NOMO-1 treated with DMSO at 0.1 percent for 48 hours (cell line): ENCODE data around the gene HELZ2.

Source experiments
- DNase-seq: peaks from one replicate; lab custom pipeline; 2025; ENCODE audit not compliant: unreplicated experiment; lab: John Stamatoyannopoulos, UW

The HELZ2 gene

GRCh38 chr20:63597651-63598478, 23.8 kb upstream of the HELZ2 start:
- DNase-seq: no peak

GRCh38 chr20:63596423-63596822, 22.4 kb upstream of the HELZ2 start:
- no peak for DNase-seq

DNA sequence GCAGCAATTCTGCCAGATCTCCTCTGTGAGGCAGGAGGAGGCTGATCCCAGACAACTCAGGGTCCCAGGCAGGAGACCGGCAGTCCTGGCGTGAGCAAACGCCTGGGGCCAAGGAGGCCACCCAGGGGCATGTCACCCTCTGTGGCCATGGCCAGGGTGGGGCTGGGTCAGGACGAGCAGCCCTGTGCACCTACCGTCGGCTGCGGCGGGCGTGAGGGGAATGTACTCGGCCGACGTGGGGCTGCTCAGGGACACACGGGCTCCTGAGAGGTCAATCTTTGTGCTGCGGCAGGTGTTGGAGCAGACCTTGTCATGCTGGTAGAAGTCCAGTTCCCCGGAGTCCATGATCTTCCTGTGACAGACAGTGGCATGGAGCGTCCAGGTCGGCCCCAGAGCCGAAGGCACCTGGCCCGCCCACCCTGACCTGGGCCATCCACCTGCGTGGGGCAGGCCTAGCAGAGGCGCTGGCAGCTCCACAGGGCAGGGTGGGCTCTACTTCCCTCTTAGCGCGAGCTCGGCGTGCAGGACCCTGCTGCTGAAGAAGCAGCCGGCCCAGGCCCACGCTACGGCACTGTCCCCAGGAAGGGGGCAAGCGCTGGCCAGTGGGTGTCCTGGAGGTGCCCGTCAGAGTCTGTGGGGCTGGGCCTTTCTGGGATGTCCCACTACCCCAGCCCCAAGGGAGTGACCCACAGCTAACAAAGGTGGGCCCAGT, 21.5 kb upstream of the HELZ2 start:
- no peak for DNase-seq

- no peak for DNase-seq
Measured at GRCh38 chr20:63594043-63594561, 20.1 kb upstream of the HELZ2 start.

- DNase-seq: no peak
Measured at GRCh38 chr20:63592661-63593060, 18.6 kb upstream of the HELZ2 start.

GRCh38 chr20:63591786-63592355, 17.8 kb upstream of the HELZ2 start:
- no peak for DNase-seq

DNA sequence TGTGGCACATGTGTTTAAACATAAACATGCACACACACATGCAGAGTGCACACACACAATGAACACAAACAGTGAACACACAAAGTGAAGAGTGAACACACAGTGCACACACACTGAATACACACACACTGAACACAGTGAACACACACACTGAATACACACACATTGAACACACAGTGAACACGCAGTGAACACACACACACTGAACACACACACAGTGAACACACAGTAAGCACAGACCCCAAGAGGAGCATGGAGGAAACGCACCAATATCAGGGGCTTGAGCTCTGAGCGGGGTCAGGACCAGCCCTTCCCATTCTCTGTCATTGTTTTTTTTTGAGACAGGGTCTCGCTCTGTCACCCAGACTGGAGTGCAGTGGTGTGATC, 17.1 kb upstream of the HELZ2 start:
- DNase-seq: no peak

DNA sequence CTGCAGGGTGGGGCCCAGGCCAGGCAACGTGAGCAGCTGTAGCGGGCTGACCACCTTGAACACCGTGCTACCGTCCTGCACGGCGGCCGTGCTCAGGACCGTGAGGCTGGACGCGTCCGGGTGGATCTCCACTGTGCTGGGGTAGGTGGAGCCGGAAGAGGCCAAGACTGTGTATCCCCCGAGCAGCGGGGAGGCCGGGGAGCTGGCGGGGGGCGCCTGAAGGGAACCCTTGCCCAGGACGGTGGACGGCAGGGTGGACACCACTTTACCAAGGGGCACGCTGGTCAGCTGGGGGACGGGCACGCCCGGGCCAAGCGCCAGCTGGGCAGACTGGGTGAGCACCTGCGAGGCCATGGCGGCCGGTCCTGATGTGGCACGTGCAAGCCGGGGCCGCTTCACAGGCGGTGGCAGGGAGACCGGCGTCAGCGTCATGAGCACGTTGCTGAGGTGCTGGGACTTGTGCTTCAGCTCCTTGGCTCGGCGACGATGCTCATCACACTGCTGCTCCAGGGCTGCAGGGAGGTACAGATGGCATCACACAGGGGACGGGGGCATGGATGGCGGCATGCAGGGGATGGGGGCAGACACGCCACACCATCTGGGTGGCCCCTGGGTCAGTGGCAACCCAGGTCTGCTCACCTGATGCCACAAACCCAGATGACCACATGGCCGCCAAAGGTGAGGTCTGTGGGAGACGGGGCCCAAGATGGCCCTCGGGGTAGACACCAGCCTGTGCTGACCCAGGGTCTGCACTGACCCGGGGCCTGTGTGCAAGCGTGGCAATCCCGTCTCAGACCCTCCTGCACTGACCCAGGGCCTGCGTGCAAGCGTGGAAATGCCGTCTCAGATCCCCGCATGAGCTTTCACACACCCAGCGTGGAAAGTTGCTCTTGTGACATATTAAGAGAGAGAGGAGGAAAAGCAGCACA, 16.4 kb upstream of the HELZ2 start:
- DNase-seq: no peak

DNA sequence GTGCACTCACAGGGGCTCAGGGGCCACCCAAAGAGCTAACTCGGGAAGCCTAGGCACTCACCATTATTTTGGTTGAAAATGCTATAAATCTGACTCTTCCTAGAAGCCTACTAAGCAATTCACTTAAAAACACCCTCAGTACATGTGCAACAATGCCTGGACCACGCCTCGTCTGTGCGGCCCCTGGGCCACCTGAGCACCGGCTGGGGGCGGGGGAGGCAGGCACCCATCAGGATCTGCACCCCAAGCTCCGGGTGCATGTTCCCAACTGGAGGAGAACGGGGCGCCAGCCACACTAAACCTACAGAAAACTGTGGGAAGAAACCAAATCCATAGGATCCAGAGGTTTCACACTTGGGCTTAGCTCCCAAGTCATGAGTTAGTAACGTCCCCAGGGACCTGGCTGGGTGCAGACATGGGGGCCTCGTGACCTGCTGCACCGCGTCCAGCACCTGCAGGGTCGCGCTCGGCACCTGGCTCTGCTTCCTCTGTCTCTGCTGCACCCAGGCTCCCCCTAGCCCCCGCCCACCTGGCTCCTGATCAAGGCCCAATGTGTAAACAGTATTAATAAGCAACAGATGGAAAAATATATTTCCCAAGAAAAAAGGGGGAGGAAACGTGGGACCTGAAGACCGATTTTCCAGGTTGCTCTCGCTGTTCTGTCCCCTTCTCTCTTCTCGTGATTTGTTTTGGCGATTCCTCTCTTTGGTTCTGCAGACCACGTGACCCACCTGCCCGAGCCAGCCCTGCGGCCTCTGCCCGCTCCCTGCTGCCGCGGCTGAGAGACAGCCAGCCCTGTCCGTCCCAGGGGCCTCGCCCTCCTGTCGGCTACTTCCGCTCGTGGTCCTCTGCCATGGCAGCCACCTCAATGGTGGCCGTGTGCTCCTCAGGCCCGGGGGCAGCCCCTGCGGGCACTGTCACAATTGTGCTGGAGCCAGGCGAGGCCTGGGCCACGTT, 15.5 kb upstream of the HELZ2 start:
- no peak for DNase-seq

DNA sequence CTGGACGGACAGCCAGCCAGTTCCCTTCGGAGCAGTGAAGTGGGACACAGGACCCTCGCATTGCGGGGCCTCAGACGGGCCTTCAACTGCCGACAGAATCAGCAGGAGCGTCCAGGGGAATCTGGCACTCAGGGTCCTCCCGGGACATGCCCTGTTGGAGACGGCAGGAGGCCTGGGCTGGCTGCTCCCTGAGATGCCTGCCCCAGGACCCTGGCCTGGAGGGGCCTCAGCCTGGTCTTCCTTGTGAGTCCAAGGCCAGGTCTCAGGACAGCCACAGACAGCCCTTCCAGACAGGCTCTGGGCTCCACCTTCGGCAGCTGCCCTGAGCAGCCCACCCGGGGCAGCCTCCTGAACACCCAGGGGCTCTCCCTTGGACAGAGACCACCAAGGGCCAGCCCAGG, 14.6 kb upstream of the HELZ2 start:
- DNase-seq: no peak

DNA sequence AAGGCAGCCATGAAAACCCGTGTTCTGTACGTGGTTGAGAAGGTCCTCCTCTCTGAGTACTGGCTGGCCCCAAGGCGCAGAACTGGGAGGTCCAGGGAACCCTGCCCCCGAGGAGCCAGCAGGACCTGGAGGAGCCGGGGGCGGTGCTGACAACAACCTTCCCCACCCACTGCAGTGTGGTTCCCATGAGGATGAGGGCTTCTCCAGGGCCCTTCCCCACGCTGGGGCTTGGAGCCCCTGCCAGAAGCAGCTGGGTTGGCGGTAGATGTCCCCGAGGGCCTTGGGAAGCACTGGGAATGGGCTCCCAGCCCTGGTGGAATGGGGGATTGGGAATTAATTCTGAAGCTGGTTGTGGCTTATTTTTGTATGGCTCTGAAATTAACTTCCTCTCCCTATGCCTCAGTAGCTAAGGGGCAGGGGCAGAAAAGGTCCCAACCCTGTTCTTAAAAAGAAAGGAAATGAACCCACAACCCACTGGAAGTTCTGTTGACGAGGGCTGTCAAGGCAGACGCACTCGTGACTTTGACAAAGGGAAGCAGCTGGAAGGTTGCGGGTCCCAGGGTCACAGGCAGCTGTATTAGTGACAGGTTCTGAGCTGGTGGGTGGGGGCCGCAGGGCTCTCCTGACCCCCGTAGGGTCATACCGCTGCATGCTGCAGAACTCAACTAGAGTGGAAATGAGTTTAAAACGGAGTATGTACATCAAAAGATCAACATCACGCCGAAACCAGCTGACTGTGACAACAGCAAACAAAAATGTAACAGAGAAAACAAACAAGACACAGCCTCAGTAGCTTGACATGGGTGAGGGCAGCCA, 13.9 kb upstream of the HELZ2 start:
- no peak for DNase-seq

GRCh38 chr20:63587256-63587655, 13.2 kb upstream of the HELZ2 start:
- DNase-seq: no peak

GRCh38 chr20:63586797-63587196, 12.8 kb upstream of the HELZ2 start:
- no peak for DNase-seq

DNA sequence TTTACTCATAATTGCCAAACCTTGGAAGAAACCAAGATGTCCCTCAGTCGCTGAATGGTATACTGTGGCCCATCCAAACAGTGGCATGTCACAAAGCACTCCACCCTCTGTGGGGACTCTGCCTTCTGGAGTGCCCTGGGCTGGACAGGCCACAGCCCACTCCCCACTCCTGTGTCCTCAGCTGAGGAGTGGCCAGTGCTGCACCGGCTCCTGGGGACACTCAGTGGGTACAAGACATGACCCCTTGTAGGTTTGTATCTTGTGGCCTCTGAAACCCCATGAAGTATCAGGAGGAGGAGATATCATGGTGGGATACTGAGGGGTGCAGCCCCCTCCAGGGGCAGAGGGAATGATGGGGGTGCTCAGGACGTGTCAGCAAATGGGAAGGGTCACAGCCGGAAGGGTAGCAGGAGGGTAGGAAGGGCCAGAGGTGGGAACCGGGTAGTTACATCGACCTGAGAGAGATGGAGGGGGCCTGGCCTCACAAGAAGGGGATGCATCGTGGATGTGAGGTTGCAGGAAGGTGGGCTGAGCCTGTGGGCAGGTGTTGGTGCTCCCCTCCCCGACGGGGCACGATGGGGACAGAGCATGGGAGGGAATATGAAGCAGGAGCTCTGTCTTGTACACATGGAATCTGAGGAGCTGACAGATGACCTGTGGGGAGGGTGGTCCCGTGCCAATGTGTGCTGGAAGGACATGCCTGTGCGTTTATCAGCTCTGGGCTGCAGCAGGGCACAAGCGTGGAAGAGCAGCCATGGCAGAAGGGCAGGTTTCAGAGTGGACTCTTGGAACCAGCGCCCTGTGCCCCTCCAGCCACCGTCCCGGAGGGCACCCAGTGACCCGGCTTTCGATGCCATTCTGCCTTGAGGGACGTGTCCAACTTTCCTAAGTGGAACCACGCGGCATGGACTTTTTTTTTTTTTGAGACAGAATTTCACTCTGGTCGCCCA, 11.9 kb upstream of the HELZ2 start:
- no peak for DNase-seq

DNA sequence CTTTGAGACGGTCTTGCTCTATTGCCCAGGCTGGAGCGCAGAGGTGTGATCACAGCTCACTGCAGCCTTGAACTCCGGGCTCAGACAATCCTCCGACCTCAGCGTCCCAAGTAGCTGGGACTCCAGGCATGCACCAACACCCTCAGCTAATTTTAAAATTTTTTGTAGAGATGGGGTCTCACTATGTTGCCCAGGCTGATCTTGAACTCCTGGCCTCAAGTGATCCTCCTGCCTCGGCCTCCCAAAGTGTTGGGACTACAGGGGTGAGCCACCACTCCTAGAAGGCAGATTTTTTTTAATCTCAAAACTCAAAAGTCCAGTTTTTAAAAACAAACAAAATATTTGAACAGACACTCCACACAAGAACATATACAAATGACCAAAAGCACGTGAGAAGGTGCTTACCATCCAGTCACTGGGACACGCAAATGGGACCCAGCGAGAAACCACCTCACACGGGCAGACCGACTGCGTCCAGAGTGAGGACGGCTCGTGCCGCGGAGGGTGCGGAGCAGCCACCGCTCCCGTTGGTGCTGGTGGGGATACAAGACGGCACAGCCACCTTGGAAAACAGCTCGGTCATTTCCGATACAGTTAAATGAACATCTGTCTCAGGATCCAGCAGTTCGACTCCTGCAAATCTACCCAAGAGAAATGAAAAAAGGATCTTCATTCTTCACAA, 8.5 kb upstream of the HELZ2 start:
- no peak for DNase-seq

- DNase-seq: peak; percentile 46
Measured at GRCh38 chr20:63580796-63581461, 6.9 kb upstream of the HELZ2 start.
